Iris pigment epithelial cell (primary cell): ENCODE data around the gene COL5A1.

Experiments used
- DNase-seq: peaks from one replicate; pipeline ENCODE4 v3.0.0-alpha.2; 2011; ENCODE audit warnings: low read depth

The COL5A1 gene

DNA sequence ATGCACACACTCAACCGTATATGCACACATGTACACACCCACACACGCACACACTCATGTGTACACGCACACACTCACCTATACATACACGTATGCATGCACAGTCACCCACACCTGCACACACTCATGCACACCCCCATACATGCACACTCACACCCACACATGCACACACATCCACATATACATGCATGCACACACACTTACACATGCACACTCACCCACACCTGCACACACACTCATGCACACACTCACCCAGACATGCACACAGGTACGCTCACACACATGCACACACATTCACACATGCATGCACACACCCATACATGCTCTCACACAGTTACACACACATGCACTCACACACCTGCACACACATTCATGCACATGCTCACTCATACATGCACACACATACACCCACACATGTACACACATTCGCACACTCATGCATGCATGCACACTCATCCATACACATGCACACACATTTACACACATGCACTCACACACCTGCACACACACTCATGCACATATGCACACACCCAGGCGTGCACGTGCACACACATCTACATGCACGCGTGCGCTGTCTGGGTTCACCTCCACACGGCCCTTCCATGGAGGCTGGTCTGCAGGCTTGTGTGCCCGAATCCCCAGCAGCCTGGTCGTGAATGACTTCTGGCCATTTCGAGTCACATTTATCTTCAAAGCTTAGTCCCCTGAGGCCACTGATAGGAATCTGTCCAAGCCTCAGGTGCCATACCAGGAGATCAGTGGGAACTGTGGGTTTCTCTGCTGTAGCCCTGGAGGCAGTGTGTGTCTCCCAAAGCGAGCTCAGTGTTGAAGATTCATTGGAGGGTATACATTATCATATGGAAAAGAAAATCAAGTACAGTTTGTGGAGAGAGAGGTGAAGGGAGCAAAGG lies 103.0 kb downstream of the COL5A1 start:
- no peak for DNase-seq

DNA sequence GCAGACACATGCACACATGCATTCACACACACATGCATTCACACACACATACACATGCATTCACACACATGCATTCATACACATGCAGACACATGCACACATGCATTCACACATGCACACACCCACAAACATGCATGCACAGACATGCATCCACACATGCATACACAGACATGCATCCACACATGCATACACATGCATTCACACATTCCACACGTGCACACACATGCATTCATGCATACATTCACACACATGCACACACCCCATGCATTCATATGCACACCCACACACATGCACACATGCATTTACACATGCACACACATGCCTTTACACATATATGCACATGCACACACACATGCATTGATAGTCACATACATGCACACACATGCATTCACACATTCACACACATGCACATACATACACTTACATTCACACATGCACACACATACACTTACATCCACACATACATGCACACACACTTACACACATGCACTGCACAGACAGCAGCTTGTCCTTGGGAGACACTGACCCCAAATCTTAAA lies 106.4 kb downstream of the COL5A1 start:
- no peak for DNase-seq

DNA sequence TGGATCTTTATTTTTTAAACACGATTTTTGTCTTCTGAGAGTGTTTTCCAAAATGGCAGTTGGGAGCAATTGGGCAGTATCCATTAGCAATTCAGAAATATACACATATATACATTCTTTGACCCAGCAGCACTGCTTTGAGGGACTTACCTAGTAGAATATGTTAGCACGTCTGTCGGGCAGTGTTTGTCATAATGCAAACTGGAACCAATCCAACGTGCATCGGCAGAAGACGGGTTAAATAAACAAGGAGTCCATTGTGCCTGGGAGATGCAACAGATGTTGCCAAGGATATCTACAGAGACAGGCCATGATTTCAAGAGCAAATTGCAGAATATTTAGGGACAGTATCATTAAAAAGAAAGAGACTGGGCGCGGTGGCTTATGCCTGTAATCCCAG lies 107.0 kb downstream of the COL5A1 start:
- DNase-seq: no peak

DNA sequence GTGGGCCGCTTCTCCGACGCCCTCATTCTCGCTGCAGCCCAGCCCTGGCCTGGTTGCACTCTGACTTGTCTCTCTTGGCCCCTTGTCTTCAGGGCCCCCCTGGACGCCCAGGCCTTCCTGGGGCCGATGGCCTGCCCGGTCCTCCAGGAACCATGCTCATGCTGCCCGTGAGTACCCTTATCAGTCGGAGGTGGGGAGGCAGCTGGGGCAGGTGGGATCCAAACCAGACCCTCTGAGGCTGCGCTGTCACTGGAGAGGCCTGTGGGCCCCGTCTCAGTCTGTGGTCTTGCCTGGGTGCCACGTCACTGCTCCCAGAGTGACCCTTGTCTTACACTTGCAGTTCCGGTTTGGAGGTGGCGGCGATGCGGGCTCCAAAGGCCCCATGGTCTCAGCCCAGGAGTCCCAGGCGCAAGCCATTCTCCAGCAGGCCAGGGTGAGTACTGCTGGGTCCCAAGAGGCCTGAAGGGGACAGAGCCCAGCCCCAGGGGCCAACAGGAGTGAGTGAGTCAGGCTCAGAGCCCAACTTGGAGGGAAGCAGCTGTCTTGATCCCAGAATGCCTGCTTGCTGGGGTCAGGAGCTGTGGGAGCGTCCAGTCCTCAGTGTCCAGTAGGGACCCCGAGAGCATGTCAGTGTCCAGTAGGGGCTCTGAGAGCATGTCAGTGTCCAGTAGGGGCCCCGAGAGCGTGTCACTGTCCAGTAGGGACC lies 109.0 kb downstream of the COL5A1 start:
- DNase-seq: no peak

DNA sequence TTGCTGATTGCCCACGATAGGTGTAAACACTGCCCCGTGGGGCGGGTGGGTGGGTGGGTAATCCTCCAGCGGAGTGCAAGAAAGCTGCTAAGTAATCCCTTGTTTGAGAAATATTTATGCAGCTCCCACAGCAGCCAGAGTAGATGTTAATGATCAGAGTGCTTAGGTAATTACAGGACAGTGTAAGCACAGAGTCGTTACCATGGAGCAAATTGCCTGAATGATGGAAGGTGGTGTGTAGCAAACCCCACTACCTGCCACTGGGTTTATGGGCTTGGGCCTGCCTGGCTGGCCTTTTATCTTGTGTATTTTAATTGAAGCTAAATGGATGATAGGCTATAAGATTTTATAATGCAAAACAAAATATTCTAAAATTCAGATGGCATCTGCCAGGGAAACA lies 110.0 kb downstream of the COL5A1 start:
- DNase-seq: no peak

DNA sequence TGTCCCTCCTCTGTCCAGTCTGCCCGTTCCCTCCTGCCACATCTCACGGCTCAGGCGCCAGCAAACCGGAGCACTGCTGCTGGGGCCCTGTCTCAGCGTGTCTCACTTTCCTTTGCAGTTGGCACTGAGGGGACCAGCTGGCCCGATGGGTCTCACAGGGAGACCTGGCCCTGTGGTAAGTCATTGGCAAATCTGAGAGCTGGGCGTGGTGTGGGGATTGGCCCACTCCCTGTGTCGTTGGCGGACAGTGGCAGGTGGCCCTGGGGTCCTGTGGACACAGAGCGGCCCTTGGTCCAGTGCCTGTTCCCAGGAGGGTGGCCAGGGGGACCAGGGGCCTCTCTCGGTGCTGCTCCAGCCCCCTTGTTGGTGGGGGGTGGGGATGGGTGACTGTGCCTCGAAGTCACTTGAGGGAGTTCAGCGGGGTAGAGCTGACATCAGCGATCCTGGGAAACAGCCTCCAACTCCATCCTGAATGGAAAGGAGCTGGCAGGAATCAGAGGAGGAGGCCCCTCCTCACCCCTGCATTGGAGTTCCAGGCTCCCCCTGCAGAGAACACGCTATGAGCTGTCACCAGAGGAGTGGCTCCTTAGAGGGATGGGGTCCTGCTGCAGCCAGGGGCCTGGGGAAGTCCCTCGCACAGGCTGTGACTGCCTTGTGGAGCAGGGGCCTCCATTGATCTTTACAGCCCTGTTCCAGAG lies 111.0 kb downstream of the COL5A1 start:
- no peak for DNase-seq

DNA sequence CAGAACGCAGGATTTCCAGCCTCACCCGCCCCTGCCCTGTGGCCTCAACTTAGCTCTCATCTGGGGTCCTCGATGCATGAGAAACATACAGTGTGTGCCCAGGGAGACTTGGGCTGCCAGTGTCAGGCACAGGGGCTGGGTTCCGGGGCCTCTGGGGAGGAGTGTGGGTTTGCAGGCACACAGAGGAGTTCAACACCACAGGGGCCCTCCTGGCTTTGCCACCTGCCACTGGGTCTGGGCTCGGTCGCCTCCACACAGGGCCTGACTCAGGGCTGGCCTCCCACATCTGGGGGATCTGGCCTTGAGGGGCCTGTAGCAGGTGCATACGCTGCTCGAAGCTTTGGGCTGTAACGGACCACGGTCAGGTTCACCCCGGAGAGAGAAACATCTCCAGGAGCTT lies 111.6 kb downstream of the COL5A1 start:
- DNase-seq: no peak

DNA sequence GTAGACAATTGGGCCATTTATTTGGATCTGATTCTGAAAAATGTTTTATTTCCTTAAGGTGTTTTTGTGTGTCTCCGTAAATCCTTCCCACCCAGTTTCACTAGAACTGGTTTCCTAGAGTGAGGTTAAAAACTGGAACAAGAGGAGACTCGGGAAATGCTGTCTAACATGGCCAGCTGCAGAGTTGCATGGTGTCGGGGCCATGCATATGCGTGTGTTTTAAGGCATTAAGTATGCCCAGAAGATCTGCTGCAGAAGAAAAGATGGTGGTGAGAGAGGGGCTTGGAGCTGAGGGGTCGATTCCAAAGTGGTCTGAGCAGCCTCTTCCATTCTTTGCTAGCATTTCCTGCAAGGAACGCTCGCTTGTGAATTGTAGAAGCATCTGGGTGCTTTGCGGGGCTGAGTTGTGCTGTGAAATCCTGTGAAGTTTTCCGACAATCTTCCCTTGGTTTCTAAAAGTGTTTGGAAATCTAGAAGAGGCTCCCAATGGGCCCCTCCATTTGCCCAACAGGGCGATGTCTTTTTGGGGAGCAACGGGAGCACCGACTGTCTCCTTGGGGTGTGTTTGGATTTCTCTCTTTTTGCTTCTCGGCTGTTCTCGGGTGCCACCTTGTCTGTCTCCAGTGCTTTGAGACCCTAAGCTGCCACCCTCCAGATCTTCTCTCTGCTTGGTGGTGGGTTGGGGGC lies 113.8 kb downstream of the COL5A1 start:
- DNase-seq: no peak

DNA sequence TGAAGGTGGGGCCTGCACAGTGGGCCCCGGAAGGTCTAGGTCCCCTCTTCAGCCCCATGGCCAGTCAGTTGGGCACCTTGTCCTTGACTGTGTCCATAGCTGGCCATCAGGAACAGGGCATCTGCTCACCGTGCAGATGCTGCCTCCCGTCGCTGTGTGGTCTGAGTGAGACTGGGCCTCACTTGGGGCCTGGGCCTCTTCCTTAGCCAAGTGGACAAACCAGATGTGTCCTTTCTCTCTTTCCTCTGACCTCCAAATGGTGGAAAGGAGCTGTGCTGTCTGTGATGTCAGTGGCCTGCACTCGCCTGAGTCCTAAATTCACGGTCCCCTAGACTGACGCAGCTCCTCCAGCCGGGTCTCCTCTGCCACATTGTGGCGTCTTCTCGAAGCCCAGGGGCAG lies 114.5 kb downstream of the COL5A1 start:
- no peak for DNase-seq

DNA sequence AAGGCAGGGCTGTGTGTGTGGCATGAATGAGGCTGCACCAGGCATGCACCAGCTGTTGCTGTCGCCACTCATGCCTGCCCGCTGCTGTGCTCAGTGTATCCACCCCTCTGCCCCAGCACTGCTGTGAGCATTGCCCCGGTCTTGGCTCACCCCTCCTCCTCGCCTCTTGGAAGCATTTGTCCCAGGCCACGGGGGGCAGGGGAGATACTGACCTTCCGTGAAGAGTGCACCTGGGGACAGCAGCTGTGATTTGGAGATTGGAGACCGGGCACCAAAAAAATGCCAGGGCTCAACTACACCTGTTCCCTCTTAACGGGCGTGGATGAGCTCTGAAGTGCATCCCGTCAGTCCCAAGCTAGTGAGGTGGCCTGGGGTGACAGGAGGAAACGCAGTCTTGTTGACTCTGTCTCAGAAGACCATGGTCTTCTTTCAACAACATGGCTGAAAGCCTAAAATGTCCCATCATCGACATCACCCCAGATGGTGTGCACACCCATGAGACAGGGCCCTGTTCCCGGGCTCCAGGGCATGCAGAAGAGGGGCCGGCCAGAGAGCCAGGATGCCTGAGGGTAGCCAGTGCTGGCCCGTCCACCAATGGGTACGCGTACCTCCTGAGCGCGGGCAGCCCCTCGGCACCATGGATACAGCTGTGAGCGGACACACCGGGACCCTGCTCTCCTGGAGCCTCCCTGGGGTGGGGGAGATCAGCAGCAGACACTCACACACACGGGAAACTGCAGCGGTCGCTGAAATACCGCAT lies 115.8 kb downstream of the COL5A1 start:
- DNase-seq: no peak

DNA sequence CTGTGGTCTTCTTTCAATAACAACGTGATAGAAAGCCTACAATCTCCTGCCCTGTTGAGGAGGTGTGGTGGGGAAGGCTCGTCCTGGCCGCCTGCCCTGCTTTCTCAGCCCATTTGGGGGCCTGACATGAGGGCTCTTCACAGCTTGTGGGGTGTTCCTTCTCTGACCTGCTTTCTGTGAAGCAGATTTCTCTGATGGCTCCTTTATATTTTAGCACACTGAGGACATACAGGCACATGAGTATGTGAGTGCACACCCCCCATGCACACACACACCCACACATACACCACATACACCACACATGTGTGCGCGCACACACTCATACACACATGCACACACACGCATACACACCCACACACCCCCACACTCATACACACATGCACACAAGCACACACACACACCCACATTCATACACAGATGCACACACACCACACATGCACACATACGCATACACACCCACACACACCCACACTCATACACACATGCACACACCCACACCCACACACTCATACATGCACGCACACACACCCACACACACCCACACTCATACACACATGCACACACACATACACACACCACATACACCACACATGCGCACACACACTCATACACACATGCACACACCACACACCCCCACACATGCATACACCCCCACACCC lies 117.5 kb downstream of the COL5A1 start:
- peak; percentile 33 for DNase-seq

DNA sequence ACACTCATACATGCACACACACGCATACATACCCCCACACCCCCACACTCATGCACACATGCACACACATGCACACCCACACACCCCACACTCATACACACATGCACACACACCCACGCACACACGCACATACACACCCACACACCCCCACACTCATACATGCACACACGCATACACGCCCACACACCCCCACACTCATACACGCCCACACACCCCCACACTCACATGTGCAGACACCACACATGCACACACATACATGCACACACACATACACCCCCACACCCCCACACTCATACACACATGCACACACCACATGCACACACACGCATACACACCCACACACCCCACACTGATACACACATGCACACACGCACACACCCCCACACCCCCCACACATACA lies 118.3 kb downstream of the COL5A1 start:
- DNase-seq: no peak

DNA sequence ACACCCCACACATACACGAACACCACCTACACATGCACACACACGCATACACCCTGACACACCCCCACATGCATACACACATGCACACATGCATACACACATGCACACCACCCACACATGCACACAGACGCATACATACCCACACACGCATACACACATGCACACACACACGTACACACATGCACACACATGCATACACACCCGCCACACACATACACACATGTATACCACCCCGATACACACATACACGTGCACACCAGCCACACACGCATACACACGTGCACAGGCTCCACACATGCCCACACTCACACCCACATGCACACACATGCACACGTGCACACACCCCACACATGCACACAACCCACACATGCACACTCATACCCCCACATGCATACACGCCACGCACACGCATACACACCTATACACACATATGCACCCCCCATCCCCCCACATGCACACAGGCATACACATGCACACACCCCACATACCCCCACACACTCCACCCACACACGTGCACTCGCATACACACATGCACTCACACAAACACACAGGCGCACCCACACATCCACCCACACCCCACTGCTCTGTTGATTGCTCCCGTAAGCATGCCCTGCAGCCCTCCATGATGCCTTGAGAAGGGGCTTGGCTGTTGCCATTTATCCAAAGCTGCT lies 119.3 kb downstream of the COL5A1 start:
- DNase-seq: no peak

DNA sequence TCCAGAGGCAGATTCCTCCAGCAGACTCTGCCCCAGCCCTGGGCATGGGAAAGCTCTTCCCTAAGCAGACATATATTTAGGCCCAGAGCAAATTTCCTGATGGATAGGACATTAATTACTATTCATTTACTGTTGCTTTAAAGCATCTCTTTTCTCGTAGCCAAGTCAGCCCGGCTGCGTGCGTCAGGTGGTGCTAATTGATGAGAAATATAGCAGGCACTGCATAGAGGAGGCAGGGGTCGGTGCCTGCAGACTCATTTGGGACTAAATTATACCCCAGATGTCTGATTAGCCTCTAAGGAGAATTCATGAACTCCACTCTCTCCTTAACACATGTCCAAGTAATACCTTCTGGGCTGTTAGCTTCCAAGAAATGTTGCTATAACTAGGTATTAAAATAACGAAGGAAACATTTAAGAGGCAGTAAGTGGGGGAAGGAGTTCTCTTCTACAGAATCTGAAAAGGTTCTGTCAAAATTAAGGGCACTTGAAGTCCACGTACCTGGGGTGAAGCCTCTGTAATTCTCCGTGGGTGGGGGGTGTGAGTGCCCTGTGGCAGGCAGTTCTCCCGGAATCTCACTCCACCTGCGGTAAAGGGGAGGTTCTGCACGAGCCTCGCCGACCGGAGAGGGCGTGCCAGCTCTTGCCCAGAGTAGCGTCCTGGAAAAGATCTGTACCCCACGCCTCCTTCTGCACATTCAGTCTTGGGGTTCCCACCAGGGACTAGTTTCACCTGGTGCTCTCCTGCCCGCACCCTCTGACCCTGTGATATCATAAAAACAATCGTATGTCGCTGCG lies 123.1 kb downstream of the COL5A1 start:
- DNase-seq: no peak

DNA sequence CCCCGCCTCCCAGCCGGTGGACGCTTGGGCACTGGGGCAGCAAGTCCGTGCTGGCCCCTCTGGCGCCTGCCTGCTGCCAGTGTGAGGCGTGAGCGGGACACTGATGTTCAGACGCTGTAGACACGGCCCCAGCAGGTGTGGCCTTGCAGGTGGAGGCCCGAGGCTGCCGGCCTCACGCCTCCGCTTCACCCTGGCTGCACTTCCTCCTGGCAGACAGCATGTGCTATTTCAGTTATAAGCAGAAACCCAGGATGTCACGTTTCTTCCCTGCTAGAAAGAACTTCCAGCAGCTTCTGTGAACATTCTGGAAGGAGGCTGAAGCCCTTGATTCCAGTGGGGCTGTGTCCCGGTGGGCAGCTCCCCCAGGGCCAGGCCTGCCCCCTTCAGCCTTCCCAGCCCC lies 124.2 kb downstream of the COL5A1 start:
- no peak for DNase-seq

DNA sequence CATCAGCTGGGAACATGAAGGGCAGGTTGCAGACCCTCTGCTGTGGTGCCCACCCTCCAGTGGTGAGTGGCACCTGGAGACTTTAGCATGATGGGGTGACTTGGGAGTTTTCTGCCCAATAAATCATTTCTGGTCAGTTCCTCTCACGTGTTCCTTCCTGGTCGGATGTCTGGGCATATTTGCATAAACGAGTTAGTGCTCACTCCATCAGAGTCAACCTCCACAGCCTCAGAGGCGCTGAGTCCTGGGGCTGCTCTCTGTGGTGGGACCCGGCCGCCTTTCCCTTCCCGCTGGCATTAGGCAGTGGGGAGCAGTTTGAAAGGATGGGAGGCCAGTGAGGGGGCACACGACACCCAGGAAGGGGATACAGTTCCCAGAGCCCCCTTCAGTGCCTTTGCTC lies 125.0 kb downstream of the COL5A1 start:
- DNase-seq: no peak

DNA sequence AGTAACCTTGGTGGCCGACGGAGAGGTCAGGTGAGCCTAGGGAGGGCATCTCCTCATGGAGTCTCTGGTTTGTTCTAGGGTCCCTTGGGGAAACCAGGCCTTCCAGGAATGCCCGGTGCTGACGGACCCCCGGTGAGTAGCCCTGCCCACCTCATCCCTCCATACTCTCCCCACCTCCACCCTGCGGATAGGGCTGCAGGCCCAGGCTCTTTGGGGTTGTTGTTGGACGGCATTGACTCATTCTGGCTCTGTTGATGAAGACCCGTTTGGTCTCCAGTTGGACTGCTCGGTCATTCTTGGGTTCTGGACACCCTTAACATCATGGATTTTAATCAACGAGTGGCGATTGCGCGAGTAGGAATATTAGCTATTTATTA lies 126.7 kb downstream of the COL5A1 start:
- no peak for DNase-seq

DNA sequence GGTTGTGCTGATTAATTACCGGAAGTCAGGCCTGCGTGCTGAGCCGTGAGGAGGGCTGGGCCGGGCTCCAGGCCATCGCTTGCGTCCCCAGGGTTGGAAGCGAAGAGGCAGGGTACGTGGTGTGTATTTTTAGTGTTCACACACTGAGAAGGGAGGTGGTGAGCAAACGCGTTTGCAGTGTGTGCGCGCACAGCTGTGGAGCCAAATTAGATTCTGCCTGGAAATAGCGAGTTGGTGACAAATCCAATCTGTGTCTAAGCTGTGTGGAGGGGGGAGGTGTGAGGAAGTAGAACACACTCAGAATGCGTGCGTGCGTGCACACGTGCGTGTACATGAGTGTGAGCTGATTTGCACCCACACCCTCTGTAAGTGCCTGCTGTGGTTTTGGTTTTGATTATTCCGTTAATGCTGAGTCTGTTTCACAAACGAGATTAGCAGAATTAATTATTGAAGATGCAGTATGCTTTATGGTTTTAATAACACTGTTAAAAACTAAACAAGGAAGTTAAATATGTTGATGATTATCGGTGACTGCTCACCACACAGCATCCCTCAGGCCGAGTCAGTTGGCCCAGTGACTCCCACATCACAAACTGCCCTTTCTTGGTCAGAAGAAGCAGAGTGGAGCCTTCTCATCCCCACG lies 127.2 kb downstream of the COL5A1 start:
- DNase-seq: no peak
